Chondrocyte (in vitro differentiated cells): Measurements from ENCODE around the gene EHBP1. TPM values are rescaled to one million over a fixed set of nuclear protein-coding genes. Genes with fewer than 3 reads are reported as not detected.

ENCODE experiments used
- DNase-seq: peaks from one replicate; pipeline ENCODE4 v3.0.0; 2021; ENCODE audit warnings: mixed read lengths, low spot score
- H3K27ac Mint-ChIP-seq: one replicate; pipeline ENCODE4 v1.8.0; 2021; ENCODE audit warnings: mild to moderate bottlenecking, moderate library complexity, mixed read lengths; ENCODE audit not compliant: unreplicated experiment
- H3K27me3 Mint-ChIP-seq: 2 replicates; pipeline ENCODE4 v1.8.0; 2021; ENCODE audit warnings: low read depth, mixed read lengths
- H3K36me3 Mint-ChIP-seq: 2 replicates; pipeline ENCODE4 v1.8.0; 2021; ENCODE audit warnings: low read depth, mixed read lengths
- H3K4me1 Mint-ChIP-seq: 2 replicates; pipeline ENCODE4 v1.8.0; 2021; ENCODE audit warnings: low read depth, mild to moderate bottlenecking, mixed read lengths
- H3K4me3 Mint-ChIP-seq: one replicate; pipeline ENCODE4 v1.8.0; 2021; ENCODE audit warnings: mild to moderate bottlenecking, moderate library complexity, mixed read lengths; ENCODE audit not compliant: unreplicated experiment
- H3K9me3 Mint-ChIP-seq: 2 replicates; pipeline ENCODE4 v1.8.0; 2021; ENCODE audit warnings: low read depth, mixed read lengths
- total RNA-seq: library from RNA; stranded (reverse); gene quantifications from 3 replicates; pipeline ENCODE4 v1.2.1, GENCODE V29; 2021
- TF ChIP-seq, protein P1 (sequence below): fragments of 200-600 bp; sonication (generic); IDR thresholded peaks from 2 replicates; pipeline ENCODE4 v1.5.0; 2021; ENCODE audit warnings: antibody characterized with exemption, mild to moderate bottlenecking, moderate library complexity

The EHBP1 gene
- total RNA-seq, 1 donor from 2014 or later: 48.6 TPM

DNA sequence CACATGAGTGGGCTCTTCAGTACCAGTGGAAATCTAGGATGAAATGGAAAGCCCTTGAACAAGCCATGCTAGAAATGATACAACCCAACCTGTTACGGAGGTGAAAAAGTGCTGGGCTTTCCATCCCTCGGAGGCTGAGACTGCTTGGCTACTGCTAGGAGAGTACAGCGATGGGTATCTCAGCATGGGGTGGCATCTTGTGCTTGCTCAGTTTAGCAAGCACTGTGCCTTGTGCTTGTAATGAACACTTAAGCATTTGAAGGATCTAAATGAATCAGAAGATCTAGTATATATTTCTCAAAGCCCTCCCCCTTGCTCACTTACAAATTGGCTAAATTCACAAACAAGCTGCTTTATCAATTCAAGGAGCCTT is 44.3 kb upstream of the EHBP1 start:
- no peaks in the 10 kb centered on the region for H3K27me3 Mint-ChIP-seq
- H3K4me3 Mint-ChIP-seq: no peak overlapping the region
- H3K27ac Mint-ChIP-seq: peak overlapping the region; percentile 18
- no peaks in the 10 kb centered on the region for H3K9me3 Mint-ChIP-seq
- no peaks in the 10 kb centered on the region for H3K36me3 Mint-ChIP-seq
- no peak for DNase-seq
- H3K4me1 Mint-ChIP-seq: peaks cover 47% of the 10 kb centered on the region
- TF ChIP-seq, protein P1, sequence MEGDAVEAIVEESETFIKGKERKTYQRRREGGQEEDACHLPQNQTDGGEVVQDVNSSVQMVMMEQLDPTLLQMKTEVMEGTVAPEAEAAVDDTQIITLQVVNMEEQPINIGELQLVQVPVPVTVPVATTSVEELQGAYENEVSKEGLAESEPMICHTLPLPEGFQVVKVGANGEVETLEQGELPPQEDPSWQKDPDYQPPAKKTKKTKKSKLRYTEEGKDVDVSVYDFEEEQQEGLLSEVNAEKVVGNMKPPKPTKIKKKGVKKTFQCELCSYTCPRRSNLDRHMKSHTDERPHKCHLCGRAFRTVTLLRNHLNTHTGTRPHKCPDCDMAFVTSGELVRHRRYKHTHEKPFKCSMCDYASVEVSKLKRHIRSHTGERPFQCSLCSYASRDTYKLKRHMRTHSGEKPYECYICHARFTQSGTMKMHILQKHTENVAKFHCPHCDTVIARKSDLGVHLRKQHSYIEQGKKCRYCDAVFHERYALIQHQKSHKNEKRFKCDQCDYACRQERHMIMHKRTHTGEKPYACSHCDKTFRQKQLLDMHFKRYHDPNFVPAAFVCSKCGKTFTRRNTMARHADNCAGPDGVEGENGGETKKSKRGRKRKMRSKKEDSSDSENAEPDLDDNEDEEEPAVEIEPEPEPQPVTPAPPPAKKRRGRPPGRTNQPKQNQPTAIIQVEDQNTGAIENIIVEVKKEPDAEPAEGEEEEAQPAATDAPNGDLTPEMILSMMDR: no peak

DNA sequence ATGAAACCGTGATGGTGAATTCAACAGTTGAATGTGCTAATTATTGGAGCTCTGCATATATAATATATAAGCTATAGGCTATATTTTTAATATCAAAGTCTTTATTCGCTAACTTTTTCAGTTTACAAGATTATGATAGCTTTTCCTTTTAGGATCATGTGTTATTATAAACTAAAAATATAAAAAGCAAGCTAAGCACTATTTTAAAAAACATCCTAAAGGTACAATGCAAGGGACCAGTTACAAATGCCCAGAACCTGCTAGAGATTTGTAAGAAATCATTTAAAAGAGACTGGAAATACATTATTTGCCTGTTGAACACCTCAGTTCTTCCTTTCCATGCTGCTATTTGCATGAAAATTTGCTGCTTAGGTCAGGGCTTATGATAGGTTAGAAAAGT is 43.4 kb upstream of the EHBP1 start:
- H3K27ac Mint-ChIP-seq: no peak overlapping the region
- TF ChIP-seq, protein P1: no peak
- no peak for DNase-seq
- no peak overlapping the region for H3K4me3 Mint-ChIP-seq
- peaks cover 47% of the 10 kb centered on the region for H3K4me1 Mint-ChIP-seq
- no peaks in the 10 kb centered on the region for H3K27me3 Mint-ChIP-seq
- no peaks in the 10 kb centered on the region for H3K36me3 Mint-ChIP-seq
- H3K9me3 Mint-ChIP-seq: no peaks in the 10 kb centered on the region

- Mint-ChIP-seq H3K36me3 (no peaks in the 10 kb centered on the region), H3K27me3 (no peaks in the 10 kb centered on the region), H3K9me3 (no peaks in the 10 kb centered on the region), H3K4me1 (peaks cover 47% of the 10 kb centered on the region), H3K27ac (no peak overlapping the region), H3K4me3 (no peak overlapping the region)
- no peak for DNase-seq
- TF ChIP-seq, protein P1: no peak
Observed at GRCh38 chr2:62662554-62662953, 43.0 kb upstream of the EHBP1 start.

DNA sequence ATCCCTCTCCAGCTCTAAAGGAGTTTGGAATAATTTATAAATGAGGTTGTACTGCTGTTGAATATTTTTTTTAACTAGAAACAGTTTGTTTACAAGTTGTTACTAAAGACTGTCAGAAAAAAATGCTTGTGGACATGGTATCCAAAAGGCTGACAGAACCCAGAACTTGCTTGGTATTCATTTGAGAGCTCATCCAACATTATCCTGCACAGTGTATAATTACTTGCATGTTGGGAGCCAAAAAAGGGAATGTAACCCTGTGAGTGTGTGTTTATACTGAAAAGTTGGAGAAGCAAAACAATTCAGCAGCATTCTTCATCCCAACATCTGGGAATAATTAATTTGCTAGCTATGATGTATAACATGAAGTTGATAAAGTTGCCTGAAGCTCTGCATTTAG is 42.1 kb upstream of the EHBP1 start:
- no peaks in the 10 kb centered on the region for H3K27me3 Mint-ChIP-seq
- peak overlapping the region; percentile 87 for H3K27ac Mint-ChIP-seq
- H3K9me3 Mint-ChIP-seq: no peaks in the 10 kb centered on the region
- H3K4me1 Mint-ChIP-seq: peaks cover 47% of the 10 kb centered on the region
- H3K4me3 Mint-ChIP-seq: no peak overlapping the region
- TF ChIP-seq, protein P1: no peak
- H3K36me3 Mint-ChIP-seq: no peaks in the 10 kb centered on the region
- no peak for DNase-seq

DNA sequence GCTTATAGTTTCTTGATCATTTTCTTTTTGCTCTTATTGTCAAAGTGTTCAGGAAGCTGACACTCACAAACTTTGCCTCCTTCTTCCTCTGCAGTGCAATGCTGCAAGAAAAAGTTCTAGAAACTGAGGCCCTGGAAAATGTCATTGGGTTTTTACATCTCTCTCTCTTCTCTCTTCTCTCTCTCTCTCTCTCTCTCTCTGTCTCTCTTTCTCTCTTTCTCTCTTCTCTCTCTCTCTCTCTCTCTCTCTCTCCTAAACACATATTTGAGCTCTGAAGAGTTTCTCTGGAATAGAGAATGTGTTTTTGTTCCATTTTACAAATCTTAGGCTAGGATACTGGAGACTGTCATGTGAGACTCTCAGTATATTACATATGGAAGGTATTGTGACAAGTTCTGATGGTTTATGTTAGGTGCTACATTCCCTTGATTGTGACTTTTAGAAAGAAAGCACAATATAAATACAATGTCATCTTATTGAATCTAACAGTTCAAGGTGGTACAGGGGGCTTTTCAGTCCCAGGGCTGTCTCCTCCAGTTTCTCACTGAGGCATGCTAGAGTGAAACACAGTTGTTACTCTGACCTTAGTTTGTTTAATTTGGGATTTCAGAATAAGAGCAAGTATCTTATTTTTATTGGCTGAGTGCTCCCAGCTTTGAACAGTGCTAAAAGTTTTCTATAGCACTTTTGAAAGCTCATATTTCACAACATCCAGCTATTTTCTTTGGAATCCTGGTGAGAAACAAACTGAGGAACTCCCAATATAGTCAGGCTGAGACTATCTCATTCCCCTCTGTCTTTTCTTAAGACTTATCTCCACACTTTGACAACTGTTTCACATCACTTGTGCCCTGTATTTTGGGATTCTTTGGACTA is 41.4 kb upstream of the EHBP1 start:
- H3K27me3 Mint-ChIP-seq: no peaks in the 10 kb centered on the region
- H3K36me3 Mint-ChIP-seq: no peaks in the 10 kb centered on the region
- DNase-seq: no peak
- TF ChIP-seq, protein P1: no peak
- H3K9me3 Mint-ChIP-seq: no peaks in the 10 kb centered on the region
- H3K27ac Mint-ChIP-seq: peak overlapping the region; percentile 87
- H3K4me1 Mint-ChIP-seq: peaks cover 47% of the 10 kb centered on the region
- no peak overlapping the region for H3K4me3 Mint-ChIP-seq
